ENCODE data around the gene PPP4R2. TPM values are rescaled to one million over a fixed set of nuclear protein-coding genes. Genes with fewer than 3 reads are reported as not detected.
A peak's percentile ranks its signal among the peaks of the same experiment; 100 is the strongest.

The PPP4R2 gene
- total RNA-seq, 1 donor from 2014 or later = 65.7 TPM

- Histone ChIP-seq H3K9me3 (no peaks in the 10 kb centered on the region), H3K4me1 (peaks cover 26% of the 10 kb centered on the region), H3K27ac (no peak overlapping the region), H3K36me3 (peaks cover 15% of the 10 kb centered on the region), H3K27me3 (ENCODE audit: low read depth) (no peaks in the 10 kb centered on the region), H3K4me3 (no peak overlapping the region)
- DNase-seq = no peak
- no peak for ATAC-seq
- intact Hi-C loops (cut with DNase I) = no loop called here
- TF ChIP-seq CTCF (IDR thresholded peaks at IDR 0.05) = no peak
These were observed 49.6 kb downstream of the PPP4R2 start for GRCh38 chr3:73046195-73046594.

- no peak for DNase-seq
- Histone ChIP-seq H3K4me3 (no peak overlapping the region), H3K36me3 (peaks cover 15% of the 10 kb centered on the region), H3K4me1 (peaks cover 11% of the 10 kb centered on the region), H3K9me3 (no peaks in the 10 kb centered on the region), H3K27me3 (ENCODE audit: low read depth) (no peaks in the 10 kb centered on the region), H3K27ac (no peak overlapping the region)
- intact Hi-C loops (cut with DNase I) = no loop called here
- no peak for TF ChIP-seq CTCF (IDR thresholded peaks at IDR 0.05)
- ATAC-seq = no peak
These were observed 52.7 kb downstream of the PPP4R2 start for GRCh38 chr3:73049319-73049718.

- H3K4me3 ChIP-seq = no peak overlapping the region
- H3K4me1 ChIP-seq = peaks cover 14% of the 10 kb centered on the region
- intact Hi-C loops (cut with DNase I) = no loop called here
- H3K36me3 ChIP-seq = peaks cover 12% of the 10 kb centered on the region
- no peak overlapping the region for H3K27ac ChIP-seq
- DNase-seq (no peak), ATAC-seq (no peak)
- H3K27me3 ChIP-seq (ENCODE audit: low read depth) = no peaks in the 10 kb centered on the region
- no peaks in the 10 kb centered on the region for H3K9me3 ChIP-seq
- TF ChIP-seq CTCF (IDR thresholded peaks at IDR 0.05) = no peak
These were observed 56.2 kb downstream of the PPP4R2 start for GRCh38 chr3:73052857-73053256.

GRCh38 chr3:73055583-73055982, 59.0 kb downstream of the PPP4R2 start:
- H3K4me3 ChIP-seq = no peak overlapping the region
- peaks cover 14% of the 10 kb centered on the region for H3K4me1 ChIP-seq
- H3K36me3 ChIP-seq = no peaks in the 10 kb centered on the region
- intact Hi-C loops (cut with DNase I) = no loop called here
- no peak for TF ChIP-seq CTCF (IDR thresholded peaks at IDR 0.05)
- no peaks in the 10 kb centered on the region for H3K27me3 ChIP-seq (ENCODE audit: low read depth)
- ATAC-seq (peak in 1 of 2 donors; percentile 29), DNase-seq (no peak)
- no peaks in the 10 kb centered on the region for H3K9me3 ChIP-seq
- H3K27ac ChIP-seq = no peak overlapping the region

- Histone ChIP-seq H3K36me3 (peaks cover 2% of the 10 kb centered on the region), H3K27ac (no peak overlapping the region), H3K9me3 (no peaks in the 10 kb centered on the region), H3K4me3 (no peak overlapping the region), H3K4me1 (peaks cover 14% of the 10 kb centered on the region), H3K27me3 (ENCODE audit: low read depth) (no peaks in the 10 kb centered on the region)
- TF ChIP-seq CTCF (IDR thresholded peaks at IDR 0.05) = peak; percentile 51
- intact Hi-C loops (cut with DNase I) = no loop called here
- DNase-seq (no peak), ATAC-seq (peak; percentile 38 to 83)
These were observed 59.6 kb downstream of the PPP4R2 start for GRCh38 chr3:73056014-73056844.
